HEK293 (cell line): Measurements from ENCODE around the gene OGFOD2.

Experiments
- EGR2 ChIP-seq: fragments of 450-650 bp; formaldehyde crosslinking; IDR thresholded peaks from 2 replicates; pipeline ENCODE4 v1.5.1; 2016; ENCODE audit warnings: low read depth, missing biosample characterization, missing genetic modification characterization
- IKZF3 ChIP-seq: fragments of 450-650 bp; IDR thresholded peaks from 2 replicates; pipeline ENCODE4 v1.5.0; 2018; ENCODE audit warnings: missing biosample characterization, mild to moderate bottlenecking, missing genetic modification characterization, moderate library complexity
- KLF1 ChIP-seq: fragments of 450-650 bp; formaldehyde crosslinking; IDR thresholded peaks from 2 replicates; pipeline ENCODE4 v1.5.1; 2016; ENCODE audit warnings: missing biosample characterization, missing genetic modification characterization
- KLF10 ChIP-seq: fragments of 450-650 bp; IDR thresholded peaks from 2 replicates; pipeline ENCODE4 v1.5.1; 2018; ENCODE audit warnings: missing biosample characterization, mild to moderate bottlenecking, missing genetic modification characterization
- KLF7 ChIP-seq: fragments of 450-650 bp; formaldehyde crosslinking; IDR thresholded peaks from 2 replicates; pipeline ENCODE4 v1.5.1; 2016; ENCODE audit warnings: missing biosample characterization, missing genetic modification characterization, borderline replicate concordance
- KLF8 ChIP-seq: fragments of 450-650 bp; formaldehyde crosslinking; IDR thresholded peaks from 2 replicates; pipeline ENCODE4 v1.5.1; 2016; ENCODE audit warnings: missing biosample characterization, missing genetic modification characterization
- OSR2 ChIP-seq: fragments of 450-650 bp; formaldehyde crosslinking; IDR thresholded peaks from 2 replicates; pipeline ENCODE4 v1.5.1; 2016; ENCODE audit warnings: missing biosample characterization, missing genetic modification characterization
- SP2 ChIP-seq: fragments of 450-650 bp; formaldehyde crosslinking; IDR thresholded peaks from 2 replicates; pipeline ENCODE4 v1.5.1; 2016; ENCODE audit warnings: missing biosample characterization, missing genetic modification characterization
- SP3 ChIP-seq: fragments of 450-650 bp; formaldehyde crosslinking; IDR thresholded peaks from 2 replicates; pipeline ENCODE4 v1.5.1; 2016; ENCODE audit warnings: missing biosample characterization, missing genetic modification characterization
- TRIM28 ChIP-seq: IDR thresholded peaks from 2 replicates; pipeline ENCODE4 v1.6.1; 2011; ENCODE audit warnings: low read length, control low read depth, borderline replicate concordance
- YY1 ChIP-seq: fragments of 450-650 bp; formaldehyde crosslinking; IDR thresholded peaks from 2 replicates; pipeline ENCODE4 v1.5.1; 2018; ENCODE audit warnings: missing biosample characterization, missing genetic modification characterization
- ZBTB1 ChIP-seq: fragments of 450-650 bp; formaldehyde crosslinking; IDR thresholded peaks from 2 replicates; pipeline ENCODE4 v1.5.1; 2016; ENCODE audit warnings: missing biosample characterization, missing genetic modification characterization
- ZBTB21 ChIP-seq: fragments of 450-650 bp; formaldehyde crosslinking; IDR thresholded peaks from 2 replicates; pipeline ENCODE4 v1.5.1; 2017; ENCODE audit warnings: missing biosample characterization, missing genetic modification characterization
- ZBTB7A ChIP-seq: fragments of 450-650 bp; formaldehyde crosslinking; IDR thresholded peaks from 2 replicates; pipeline ENCODE4 v1.5.1; 2016; ENCODE audit warnings: low read depth, missing biosample characterization, missing genetic modification characterization
- ZFHX2 ChIP-seq: fragments of 450-650 bp; formaldehyde crosslinking; conservative IDR thresholded peaks from 2 replicates; pipeline ENCODE4 v1.5.1; 2016; ENCODE audit warnings: missing biosample characterization, missing genetic modification characterization
- ZIC2 ChIP-seq: fragments of 450-650 bp; formaldehyde crosslinking; IDR thresholded peaks from 2 replicates; pipeline ENCODE4 v1.5.1; 2016; ENCODE audit warnings: missing biosample characterization, missing genetic modification characterization
- ZNF157 ChIP-seq: fragments of 450-650 bp; formaldehyde crosslinking; IDR thresholded peaks from 2 replicates; pipeline ENCODE4 v1.5.1; 2016; ENCODE audit warnings: missing biosample characterization, missing genetic modification characterization
- ZNF169 ChIP-seq: fragments of 450-650 bp; formaldehyde crosslinking; IDR thresholded peaks from 2 replicates; pipeline ENCODE4 v1.5.1; 2016; ENCODE audit warnings: missing biosample characterization, missing genetic modification characterization
- ZNF2 ChIP-seq: fragments of 450-650 bp; formaldehyde crosslinking; IDR thresholded peaks from 2 replicates; pipeline ENCODE4 v1.5.1; 2016; ENCODE audit warnings: missing biosample characterization, missing genetic modification characterization
- ZNF426 ChIP-seq: fragments of 450-650 bp; formaldehyde crosslinking; IDR thresholded peaks from 2 replicates; pipeline ENCODE4 v1.5.1; 2017; ENCODE audit warnings: missing biosample characterization, missing genetic modification characterization, mild to moderate bottlenecking, inconsistent platforms, moderate library complexity
- ZNF548 ChIP-seq: fragments of 450-650 bp; formaldehyde crosslinking; IDR thresholded peaks from 2 replicates; pipeline ENCODE4 v1.5.1; 2016; ENCODE audit warnings: missing biosample characterization, missing genetic modification characterization
- ZNF549 ChIP-seq: fragments of 450-650 bp; IDR thresholded peaks from 2 replicates; pipeline ENCODE4 v1.5.1; 2018; ENCODE audit warnings: missing biosample characterization, missing genetic modification characterization, mild to moderate bottlenecking, inconsistent platforms, moderate library complexity
- ZNF623 ChIP-seq: fragments of 450-650 bp; formaldehyde crosslinking; IDR thresholded peaks from 2 replicates; pipeline ENCODE4 v1.5.1; 2016; ENCODE audit warnings: missing biosample characterization, missing genetic modification characterization
- ZNF654 ChIP-seq: fragments of 450-650 bp; formaldehyde crosslinking; IDR thresholded peaks from 2 replicates; pipeline ENCODE4 v1.5.1; 2016; ENCODE audit warnings: low read depth, missing biosample characterization, missing genetic modification characterization
- ZNF660 ChIP-seq: fragments of 450-650 bp; IDR thresholded peaks from 2 replicates; pipeline ENCODE4 v1.5.1; 2018; ENCODE audit warnings: missing biosample characterization, mild to moderate bottlenecking, missing genetic modification characterization
- ZNF785 ChIP-seq: fragments of 450-650 bp; formaldehyde crosslinking; IDR thresholded peaks from 2 replicates; pipeline ENCODE4 v1.5.1; 2016; ENCODE audit warnings: missing biosample characterization, missing genetic modification characterization
- ZNF792 ChIP-seq: fragments of 450-650 bp; formaldehyde crosslinking; IDR thresholded peaks from 2 replicates; pipeline ENCODE4 v1.5.1; 2016; ENCODE audit warnings: missing biosample characterization, missing genetic modification characterization
- ZSCAN23 ChIP-seq: fragments of 450-650 bp; formaldehyde crosslinking; IDR thresholded peaks from 2 replicates; pipeline ENCODE4 v1.5.1; 2016; ENCODE audit warnings: missing biosample characterization, missing genetic modification characterization
- TF ChIP-seq, protein P1 (sequence below): fragments of 450-650 bp; IDR thresholded peaks from 2 replicates; pipeline ENCODE4 v1.5.1; 2018; ENCODE audit warnings: missing biosample characterization, mild to moderate bottlenecking, missing genetic modification characterization
- TF ChIP-seq, protein P2 (sequence below): fragments of 450-650 bp; formaldehyde crosslinking; IDR thresholded peaks from 2 replicates; pipeline ENCODE4 v1.5.1; 2016; ENCODE audit warnings: missing biosample characterization, missing genetic modification characterization
- TF ChIP-seq, protein P3 (sequence below): fragments of 450-650 bp; formaldehyde crosslinking; IDR thresholded peaks from 2 replicates; pipeline ENCODE4 v1.5.1; 2016; ENCODE audit warnings: missing biosample characterization, missing genetic modification characterization
- TF ChIP-seq, protein P4 (sequence below): fragments of 450-650 bp; formaldehyde crosslinking; IDR thresholded peaks from 2 replicates; pipeline ENCODE4 v1.5.1; 2016; ENCODE audit warnings: missing biosample characterization, missing genetic modification characterization
- TF ChIP-seq, protein P5 (sequence below): fragments of 450-650 bp; formaldehyde crosslinking; IDR thresholded peaks from 2 replicates; pipeline ENCODE4 v1.5.1; 2016; ENCODE audit warnings: missing biosample characterization, missing genetic modification characterization
- TF ChIP-seq, protein P6 (sequence below): fragments of 450-650 bp; formaldehyde crosslinking; IDR thresholded peaks from 2 replicates; pipeline ENCODE4 v1.5.1; 2016; ENCODE audit warnings: missing biosample characterization, missing genetic modification characterization

OGFOD2 gene

DNA sequence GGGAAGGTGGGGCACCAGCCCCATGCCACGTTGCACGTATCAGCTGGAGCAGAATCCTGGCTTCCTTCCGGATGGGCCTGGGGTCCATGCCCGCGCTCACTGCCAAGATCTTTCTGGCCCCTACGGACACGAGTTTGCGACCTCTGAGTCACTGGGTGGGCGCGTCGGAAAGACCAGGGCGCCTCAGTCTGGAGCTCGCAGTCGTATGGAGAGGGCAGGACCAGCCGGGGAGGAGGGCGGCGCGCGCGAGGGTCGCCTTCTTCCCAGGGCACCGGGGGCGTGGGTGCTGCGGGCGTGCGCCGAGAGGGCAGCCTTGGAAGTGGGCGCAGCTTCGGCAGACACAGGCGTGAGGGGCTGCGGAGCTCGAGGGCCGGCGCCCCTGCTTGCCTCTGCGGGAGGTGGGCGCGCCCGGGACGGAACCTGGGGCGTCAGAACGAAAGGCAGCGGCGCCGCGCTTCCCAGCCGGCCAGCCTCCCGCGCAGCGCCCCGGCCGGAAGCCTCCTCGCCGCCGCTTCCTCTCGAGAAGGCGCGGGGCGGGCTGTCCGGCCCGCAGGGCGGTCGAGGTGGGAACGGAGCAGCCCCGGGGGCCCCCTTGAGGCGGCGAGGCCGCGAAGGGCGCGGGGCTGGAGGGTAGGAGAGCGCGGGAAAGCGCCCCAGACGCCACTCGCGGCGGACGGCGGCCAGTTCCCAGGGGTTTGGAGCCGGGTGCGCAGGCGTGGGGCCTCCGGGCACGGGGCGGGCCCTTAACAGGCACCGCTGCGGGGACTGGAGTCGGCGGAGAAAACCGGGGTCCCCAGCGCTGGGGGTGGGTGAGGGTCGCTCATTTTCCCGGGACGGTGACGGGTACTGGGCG lies 5.4 kb downstream of the OGFOD2 start, which contains the start of gene ARL6IP4 (continued):
- TF ChIP-seq, protein P1, sequence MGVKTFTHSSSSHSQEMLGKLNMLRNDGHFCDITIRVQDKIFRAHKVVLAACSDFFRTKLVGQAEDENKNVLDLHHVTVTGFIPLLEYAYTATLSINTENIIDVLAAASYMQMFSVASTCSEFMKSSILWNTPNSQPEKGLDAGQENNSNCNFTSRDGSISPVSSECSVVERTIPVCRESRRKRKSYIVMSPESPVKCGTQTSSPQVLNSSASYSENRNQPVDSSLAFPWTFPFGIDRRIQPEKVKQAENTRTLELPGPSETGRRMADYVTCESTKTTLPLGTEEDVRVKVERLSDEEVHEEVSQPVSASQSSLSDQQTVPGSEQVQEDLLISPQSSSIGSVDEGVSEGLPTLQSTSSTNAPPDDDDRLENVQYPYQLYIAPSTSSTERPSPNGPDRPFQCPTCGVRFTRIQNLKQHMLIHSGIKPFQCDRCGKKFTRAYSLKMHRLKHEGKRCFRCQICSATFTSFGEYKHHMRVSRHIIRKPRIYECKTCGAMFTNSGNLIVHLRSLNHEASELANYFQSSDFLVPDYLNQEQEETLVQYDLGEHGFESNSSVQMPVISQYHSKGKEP (tag by site-specific recombination): peak; percentile 60; the same call in 1 of the 2 replicates
- TF ChIP-seq, protein P2, sequence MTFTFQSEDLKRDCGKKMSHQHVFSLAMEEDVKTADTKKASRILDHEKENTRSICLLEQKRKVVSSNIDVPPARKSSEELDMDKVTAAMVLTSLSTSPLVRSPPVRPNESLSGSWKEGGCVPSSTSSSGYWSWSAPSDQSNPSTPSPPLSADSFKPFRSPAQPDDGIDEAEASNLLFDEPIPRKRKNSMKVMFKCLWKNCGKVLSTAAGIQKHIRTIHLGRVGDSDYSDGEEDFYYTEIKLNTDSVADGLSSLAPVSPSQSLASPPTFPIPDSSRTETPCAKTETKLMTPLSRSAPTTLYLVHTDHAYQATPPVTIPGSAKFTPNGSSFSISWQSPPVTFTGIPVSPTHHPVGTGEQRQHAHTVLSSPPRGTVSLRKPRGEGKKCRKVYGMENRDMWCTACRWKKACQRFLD (tag by site-specific recombination): no peak
- TF ChIP-seq IKZF3 (peak; percentile 44), ZSCAN23 (tag by site-specific recombination) (no peak), OSR2 (tag by site-specific recombination) (no peak; the same call in 1 of the 2 replicates), ZFHX2 (tag by site-specific recombination) (peak; percentile 96), ZNF623 (tag by site-specific recombination) (no peak), ZNF785 (tag by site-specific recombination) (no peak), ZNF549 (no peak), SP2 (tag by site-specific recombination) (peak; percentile 46), YY1 (tag by site-specific recombination) (peak; percentile 34; the same call in 1 of the 2 replicates), KLF1 (peak; percentile 70), ZNF2 (tag by site-specific recombination) (peak; percentile 55; the same call in 1 of the 2 replicates), ZNF548 (tag by site-specific recombination) (no peak), ZNF157 (tag by site-specific recombination) (no peak), KLF8 (tag by site-specific recombination) (peak; percentile 95), KLF10 (tag by site-specific recombination) (peak; percentile 81), ZBTB1 (tag by site-specific recombination) (no peak), EGR2 (tag by site-specific recombination) (peak; percentile 90), ZNF169 (tag by site-specific recombination) (no peak), TRIM28 (no peak), ZNF792 (tag by site-specific recombination) (no peak), ZNF426 (tag by site-specific recombination) (no peak), ZNF660 (tag by site-specific recombination) (peak; percentile 94), ZNF654 (no peak), SP3 (tag by site-specific recombination) (peak; percentile 53; the same call in 1 of the 2 replicates), ZBTB21 (no peak), ZBTB7A (tag by site-specific recombination) (peak; percentile 79; the same call in 1 of the 2 replicates), ZIC2 (peak; percentile 80), KLF7 (tag by site-specific recombination) (no peak)
- TF ChIP-seq, protein P3, sequence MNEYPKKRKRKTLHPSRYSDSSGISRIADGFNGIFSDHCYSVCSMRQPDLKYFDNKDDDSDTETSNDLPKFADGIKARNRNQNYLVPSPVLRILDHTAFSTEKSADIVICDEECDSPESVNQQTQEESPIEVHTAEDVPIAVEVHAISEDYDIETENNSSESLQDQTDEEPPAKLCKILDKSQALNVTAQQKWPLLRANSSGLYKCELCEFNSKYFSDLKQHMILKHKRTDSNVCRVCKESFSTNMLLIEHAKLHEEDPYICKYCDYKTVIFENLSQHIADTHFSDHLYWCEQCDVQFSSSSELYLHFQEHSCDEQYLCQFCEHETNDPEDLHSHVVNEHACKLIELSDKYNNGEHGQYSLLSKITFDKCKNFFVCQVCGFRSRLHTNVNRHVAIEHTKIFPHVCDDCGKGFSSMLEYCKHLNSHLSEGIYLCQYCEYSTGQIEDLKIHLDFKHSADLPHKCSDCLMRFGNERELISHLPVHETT (tag by site-specific recombination): no peak
- TF ChIP-seq, protein P4, sequence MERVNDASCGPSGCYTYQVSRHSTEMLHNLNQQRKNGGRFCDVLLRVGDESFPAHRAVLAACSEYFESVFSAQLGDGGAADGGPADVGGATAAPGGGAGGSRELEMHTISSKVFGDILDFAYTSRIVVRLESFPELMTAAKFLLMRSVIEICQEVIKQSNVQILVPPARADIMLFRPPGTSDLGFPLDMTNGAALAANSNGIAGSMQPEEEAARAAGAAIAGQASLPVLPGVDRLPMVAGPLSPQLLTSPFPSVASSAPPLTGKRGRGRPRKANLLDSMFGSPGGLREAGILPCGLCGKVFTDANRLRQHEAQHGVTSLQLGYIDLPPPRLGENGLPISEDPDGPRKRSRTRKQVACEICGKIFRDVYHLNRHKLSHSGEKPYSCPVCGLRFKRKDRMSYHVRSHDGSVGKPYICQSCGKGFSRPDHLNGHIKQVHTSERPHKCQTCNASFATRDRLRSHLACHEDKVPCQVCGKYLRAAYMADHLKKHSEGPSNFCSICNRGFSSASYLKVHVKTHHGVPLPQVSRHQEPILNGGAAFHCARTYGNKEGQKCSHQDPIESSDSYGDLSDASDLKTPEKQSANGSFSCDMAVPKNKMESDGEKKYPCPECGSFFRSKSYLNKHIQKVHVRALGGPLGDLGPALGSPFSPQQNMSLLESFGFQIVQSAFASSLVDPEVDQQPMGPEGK (tag by site-specific recombination): peak; percentile 40; the same call in 1 of the 2 replicates
- TF ChIP-seq, protein P5, sequence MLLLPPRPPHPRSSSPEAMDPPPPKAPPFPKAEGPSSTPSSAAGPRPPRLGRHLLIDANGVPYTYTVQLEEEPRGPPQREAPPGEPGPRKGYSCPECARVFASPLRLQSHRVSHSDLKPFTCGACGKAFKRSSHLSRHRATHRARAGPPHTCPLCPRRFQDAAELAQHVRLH (tag by site-specific recombination): no peak; the same call in 1 of the 2 replicates
- TF ChIP-seq, protein P6, sequence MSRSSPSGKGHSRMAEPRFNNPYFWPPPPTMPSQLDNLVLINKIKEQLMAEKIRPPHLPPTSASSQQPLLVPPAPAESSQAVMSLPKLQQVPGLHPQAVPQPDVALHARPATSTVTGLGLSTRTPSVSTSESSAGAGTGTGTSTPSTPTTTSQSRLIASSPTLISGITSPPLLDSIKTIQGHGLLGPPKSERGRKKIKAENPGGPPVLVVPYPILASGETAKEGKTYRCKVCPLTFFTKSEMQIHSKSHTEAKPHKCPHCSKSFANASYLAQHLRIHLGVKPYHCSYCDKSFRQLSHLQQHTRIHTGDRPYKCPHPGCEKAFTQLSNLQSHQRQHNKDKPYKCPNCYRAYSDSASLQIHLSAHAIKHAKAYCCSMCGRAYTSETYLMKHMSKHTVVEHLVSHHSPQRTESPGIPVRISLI (tag by site-specific recombination): no peak
